Type B pancreatic cell (in vitro differentiated cells): Measurements from ENCODE around the gene CCR3. TPM values are rescaled to one million over a fixed set of nuclear protein-coding genes. Genes with fewer than 3 reads are reported as not detected.

Source experiments
- DNase-seq: peaks from one replicate; pipeline ENCODE4 v3.0.0; 2021; ENCODE audit warnings: mixed read lengths; ENCODE audit not compliant: unreplicated experiment; ENCODE audit errors: extremely low spot score
- H3K27ac Mint-ChIP-seq: 2 replicates; pipeline ENCODE4 v1.8.0; 2021; ENCODE audit warnings: mild to moderate bottlenecking, mixed read lengths
- H3K27me3 Mint-ChIP-seq: 2 replicates; pipeline ENCODE4 v1.8.0; 2021; ENCODE audit warnings: mixed read lengths
- H3K36me3 Mint-ChIP-seq: 2 replicates; pipeline ENCODE4 v1.8.0; 2021; ENCODE audit warnings: mixed read lengths
- H3K4me1 Mint-ChIP-seq: one replicate; pipeline ENCODE4 v1.8.0; 2021; ENCODE audit warnings: mixed read lengths; ENCODE audit not compliant: unreplicated experiment
- H3K4me3 Mint-ChIP-seq: 2 replicates; pipeline ENCODE4 v1.8.0; 2021; ENCODE audit warnings: mild to moderate bottlenecking, mixed read lengths
- H3K9me3 Mint-ChIP-seq: 2 replicates; pipeline ENCODE4 v1.8.0; 2021; ENCODE audit warnings: mixed read lengths
- CTCF ChIP-seq: fragments of 200-600 bp; sonication (generic); conservative IDR thresholded peaks from 2 replicates; pipeline ENCODE4 v1.5.0; 2021; ENCODE audit warnings: antibody characterized with exemption, mild to moderate bottlenecking
- total RNA-seq: library from RNA; stranded (reverse); gene quantifications from 2 replicates; pipeline ENCODE4 v1.2.1, GENCODE V29; 2021; ENCODE audit warnings: low replicate concordance

The CCR3 gene
- total RNA-seq, 1 donor from 2014 or later: not detected

DNA sequence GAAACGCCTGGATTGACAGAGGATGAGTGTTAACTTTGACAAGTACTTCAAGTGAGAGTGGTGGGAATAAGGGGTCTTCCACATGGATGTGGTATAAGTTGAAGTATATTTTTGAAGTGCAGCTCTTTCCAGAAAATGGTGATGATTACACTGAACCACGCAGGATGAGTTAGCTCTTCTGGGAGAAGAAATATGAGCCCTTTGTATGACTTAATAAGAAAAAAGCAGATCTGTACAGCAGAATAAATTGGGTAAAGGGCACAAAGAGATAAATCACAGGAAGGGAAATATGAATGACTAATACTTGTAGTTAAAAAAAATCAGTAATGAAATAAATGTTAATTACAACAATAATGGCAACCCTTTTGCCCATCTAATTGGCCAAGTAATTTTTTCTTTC is 1.3 kb downstream of the CCR3 start:
- TF ChIP-seq CTCF: no peak
- Mint-ChIP-seq H3K27ac (no peak overlapping the region), H3K36me3 (no peaks in the 10 kb centered on the region), H3K4me3 (no peak overlapping the region), H3K9me3 (no peaks in the 10 kb centered on the region), H3K4me1 (no peaks in the 10 kb centered on the region), H3K27me3 (peaks cover 30% of the 10 kb centered on the region)
- no peak for DNase-seq

- Mint-ChIP-seq H3K4me1 (no peaks in the 10 kb centered on the region), H3K36me3 (no peaks in the 10 kb centered on the region), H3K9me3 (no peaks in the 10 kb centered on the region), H3K27ac (no peak overlapping the region), H3K27me3 (peaks cover 17% of the 10 kb centered on the region), H3K4me3 (no peak overlapping the region)
- TF ChIP-seq CTCF: no peak
- no peak for DNase-seq
Observed at GRCh38 chr3:46245146-46245545, 2.9 kb downstream of the CCR3 start.

DNA sequence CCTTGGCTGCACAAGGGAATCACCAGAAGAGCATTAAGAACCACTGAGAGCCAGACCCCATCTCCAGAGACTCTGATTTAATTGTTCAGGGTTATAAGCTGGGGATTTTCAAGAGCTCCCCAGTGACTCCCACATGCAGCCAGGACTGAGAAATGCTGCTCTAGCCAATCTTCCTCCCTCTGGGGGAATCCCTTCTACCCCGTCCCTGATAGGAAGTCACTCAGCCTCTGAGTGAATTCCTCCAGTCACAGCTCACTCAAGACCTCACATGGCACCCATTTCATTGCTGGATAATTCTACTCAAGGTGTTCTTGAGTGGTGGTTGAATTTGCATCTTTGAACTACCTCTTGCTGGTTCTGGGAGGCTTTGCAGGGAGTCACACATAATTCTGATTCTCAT is 10.7 kb downstream of the CCR3 start:
- DNase-seq: no peak
- no peaks in the 10 kb centered on the region for H3K36me3 Mint-ChIP-seq
- no peak overlapping the region for H3K27ac Mint-ChIP-seq
- H3K4me1 Mint-ChIP-seq: no peaks in the 10 kb centered on the region
- H3K27me3 Mint-ChIP-seq: peaks cover 30% of the 10 kb centered on the region
- no peaks in the 10 kb centered on the region for H3K9me3 Mint-ChIP-seq
- no peak overlapping the region for H3K4me3 Mint-ChIP-seq
- TF ChIP-seq CTCF: no peak

DNA sequence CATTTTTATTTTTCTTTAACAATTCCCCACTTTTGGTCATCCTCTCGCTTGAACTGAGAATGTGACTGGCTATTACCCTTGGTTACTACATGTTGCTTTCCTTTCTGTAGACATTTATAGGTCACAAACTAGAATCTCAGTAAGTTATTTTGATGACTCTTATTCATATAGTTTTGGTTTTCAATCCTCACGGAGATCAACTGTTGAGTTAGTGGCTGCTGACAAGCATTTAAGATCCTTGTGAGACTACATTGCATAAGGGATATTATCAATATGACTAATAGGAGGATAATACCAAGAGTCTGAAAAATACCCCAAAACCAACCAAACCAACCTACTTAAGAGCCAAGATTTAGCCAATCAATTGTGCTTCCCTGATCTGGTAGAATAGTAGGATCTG is 16.3 kb downstream of the CCR3 start:
- H3K36me3 Mint-ChIP-seq: no peaks in the 10 kb centered on the region
- H3K4me3 Mint-ChIP-seq: no peak overlapping the region
- no peaks in the 10 kb centered on the region for H3K9me3 Mint-ChIP-seq

DNA sequence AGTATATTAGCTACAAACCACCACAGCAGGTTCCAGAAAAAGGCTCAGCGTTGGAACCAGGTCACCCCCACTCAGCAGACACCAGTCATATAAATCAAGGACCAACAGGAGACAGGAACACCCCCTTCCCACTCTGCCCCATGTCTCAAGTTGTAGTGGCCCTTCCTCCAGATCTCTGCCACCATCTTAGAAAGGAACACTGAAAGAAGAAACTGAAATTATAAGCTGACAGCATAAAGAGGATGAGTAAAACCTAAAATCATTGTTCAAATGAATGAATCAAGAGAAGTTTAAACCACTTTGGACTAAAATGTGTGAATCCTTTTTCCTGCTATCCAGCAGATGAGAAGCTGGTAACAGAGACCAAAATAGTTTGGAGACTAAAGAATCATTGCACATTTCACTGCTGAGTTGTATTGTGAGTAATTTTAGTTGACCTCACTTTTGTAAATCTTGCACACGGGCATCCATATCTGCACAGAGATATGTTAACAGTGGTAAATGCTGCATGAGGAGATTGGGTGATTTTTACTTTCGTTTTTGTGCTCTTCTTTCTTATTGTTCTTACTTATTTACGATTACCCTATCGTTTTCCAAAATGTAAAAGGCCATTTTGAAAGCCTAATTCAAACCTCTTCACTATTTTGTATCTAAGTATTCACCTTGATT is 19.8 kb downstream of the CCR3 start:
- Mint-ChIP-seq H3K27ac (no peak overlapping the region), H3K4me3 (no peak overlapping the region), H3K36me3 (no peaks in the 10 kb centered on the region), H3K4me1 (no peaks in the 10 kb centered on the region), H3K27me3 (peaks cover 18% of the 10 kb centered on the region), H3K9me3 (no peaks in the 10 kb centered on the region)
- no peak for TF ChIP-seq CTCF
- no peak for DNase-seq

More for the DNA sequence above, 16.3 kb downstream of the CCR3 start:
- Mint-ChIP-seq H3K27ac (no peak overlapping the region), H3K4me1 (no peaks in the 10 kb centered on the region), H3K27me3 (peaks cover 31% of the 10 kb centered on the region)
- DNase-seq: no peak
- TF ChIP-seq CTCF: no peak

DNA sequence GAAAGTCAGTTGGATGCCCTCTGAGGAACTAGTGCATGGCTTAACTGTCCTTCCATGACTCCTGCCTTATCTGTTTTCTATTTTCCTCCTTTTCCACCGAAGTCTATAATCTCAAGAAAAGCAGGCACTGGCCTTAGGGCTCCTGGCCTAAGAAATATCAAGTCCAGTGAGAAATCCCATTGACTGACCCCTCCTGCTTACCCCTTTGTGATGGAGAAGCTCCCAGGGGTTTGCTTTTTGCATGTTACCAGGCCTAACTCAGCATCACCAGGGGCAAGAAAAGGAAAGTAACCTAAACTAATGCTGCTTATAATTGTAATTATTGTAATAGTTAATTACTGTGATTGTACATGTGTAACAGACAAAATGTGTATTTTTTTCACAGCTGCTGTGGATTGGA is 21.7 kb downstream of the CCR3 start:
- Mint-ChIP-seq H3K9me3 (no peaks in the 10 kb centered on the region), H3K4me3 (no peak overlapping the region), H3K27ac (no peak overlapping the region), H3K27me3 (peaks cover 23% of the 10 kb centered on the region), H3K36me3 (no peaks in the 10 kb centered on the region), H3K4me1 (no peaks in the 10 kb centered on the region)
- no peak for TF ChIP-seq CTCF
- DNase-seq: no peak
